Measurements from ENCODE around the gene UNC13A. TPM values are rescaled to one million over a fixed set of nuclear protein-coding genes. Genes with fewer than 3 reads are reported as not detected.

The UNC13A gene
- total RNA-seq, 1 donor from 2014 or later = 0.04 TPM

- Mint-ChIP-seq H3K4me1 (no peaks in the 10 kb centered on the region), H3K27ac (no peak overlapping the region), H3K9me3 (no peaks in the 10 kb centered on the region), H3K27me3 (peaks cover 25% of the 10 kb centered on the region), H3K4me3 (no peak overlapping the region), H3K36me3 (ENCODE audit: low read depth) (no peaks in the 10 kb centered on the region)
- intact Hi-C loops (cut with micrococcal nuclease) = no loop called here
- ChIA-PET POLR2A (no interaction called here), CTCF (no interaction called here)
- no peak for DNase-seq
- ATAC-seq (ENCODE audit: low read depth) = no peak
- no peak for TF ChIP-seq CTCF (IDR thresholded peaks at IDR 0.05)
Observed at GRCh38 chr19:17654993-17655392, 33.2 kb downstream of the UNC13A start.

- H3K27ac Mint-ChIP-seq = no peak overlapping the region
- POLR2A ChIA-PET = no interaction called here
- DNase-seq (no peak), ATAC-seq (ENCODE audit: low read depth) (no peak)
- intact Hi-C loops (cut with micrococcal nuclease) = no loop called here
- H3K4me1 Mint-ChIP-seq = no peaks in the 10 kb centered on the region
- H3K27me3 Mint-ChIP-seq = peaks cover 21% of the 10 kb centered on the region
- no peak overlapping the region for H3K4me3 Mint-ChIP-seq
- no peak for TF ChIP-seq CTCF (IDR thresholded peaks at IDR 0.05)
- no peaks in the 10 kb centered on the region for H3K36me3 Mint-ChIP-seq (ENCODE audit: low read depth)
- CTCF ChIA-PET = no interaction called here
- no peaks in the 10 kb centered on the region for H3K9me3 Mint-ChIP-seq
Observed at GRCh38 chr19:17652627-17653026, 35.5 kb downstream of the UNC13A start.

- ChIA-PET POLR2A (no interaction called here), CTCF (no interaction called here)
- no peak overlapping the region for H3K27ac Mint-ChIP-seq
- no peaks in the 10 kb centered on the region for H3K36me3 Mint-ChIP-seq (ENCODE audit: low read depth)
- DNase-seq (no peak), ATAC-seq (ENCODE audit: low read depth) (no peak)
- H3K27me3 Mint-ChIP-seq = peaks cover 17% of the 10 kb centered on the region
- TF ChIP-seq CTCF (IDR thresholded peaks at IDR 0.05) = no peak
- H3K4me1 Mint-ChIP-seq = no peaks in the 10 kb centered on the region
- no peaks in the 10 kb centered on the region for H3K9me3 Mint-ChIP-seq
- intact Hi-C loops (cut with micrococcal nuclease) = no loop called here
- H3K4me3 Mint-ChIP-seq = no peak overlapping the region
Observed at GRCh38 chr19:17648786-17649185, 39.4 kb downstream of the UNC13A start.

- Mint-ChIP-seq H3K4me3 (no peak overlapping the region), H3K9me3 (no peaks in the 10 kb centered on the region), H3K36me3 (ENCODE audit: low read depth) (no peaks in the 10 kb centered on the region), H3K4me1 (no peaks in the 10 kb centered on the region), H3K27me3 (peaks cover 21% of the 10 kb centered on the region), H3K27ac (no peak overlapping the region)
- DNase-seq (no peak), ATAC-seq (ENCODE audit: low read depth) (no peak)
- ChIA-PET CTCF (no interaction called here), POLR2A (no interaction called here)
- intact Hi-C loops (cut with micrococcal nuclease) = no loop called here
- no peak for TF ChIP-seq CTCF (IDR thresholded peaks at IDR 0.05)
Observed at GRCh38 chr19:17648097-17648660, 40.0 kb downstream of the UNC13A start.

GRCh38 chr19:17647071-17648020 lies 40.8 kb downstream of the UNC13A start:
- Mint-ChIP-seq H3K4me3 (no peak overlapping the region), H3K27me3 (peaks cover 18% of the 10 kb centered on the region), H3K4me1 (no peaks in the 10 kb centered on the region), H3K27ac (no peak overlapping the region), H3K9me3 (no peaks in the 10 kb centered on the region), H3K36me3 (ENCODE audit: low read depth) (no peaks in the 10 kb centered on the region)
- DNase-seq = no peak
- no peak for ATAC-seq (ENCODE audit: low read depth)
- intact Hi-C loops (cut with micrococcal nuclease) = no loop called here
- CTCF ChIA-PET = no interaction called here
- no peak for TF ChIP-seq CTCF (IDR thresholded peaks at IDR 0.05)
- POLR2A ChIA-PET = no interaction called here
